Choroid plexus epithelial cell (primary cell): Measurements from ENCODE around the gene DUSP16.
"Not testable (repeated sequence)": the region's sequence is repeated elsewhere in the genome, so short reads cannot be mapped to it uniquely, and the experiment has no call there.

Experiments
- DNase-seq: peaks from one replicate; pipeline ENCODE4 v3.0.0-alpha.2; 2010; ENCODE audit warnings: low read depth
- H3K4me3 ChIP-seq: 2 replicates; pipeline ENCODE4 v1.5.1; 2011; ENCODE audit warnings: low read depth, mild to moderate bottlenecking, control low read depth, low read length, moderate library complexity
- TF ChIP-seq, protein P1 (sequence below): conservative IDR thresholded peaks from 2 replicates; pipeline ENCODE4 v1.5.1; 2011; ENCODE audit warnings: low read depth, mild to moderate bottlenecking, control low read depth, inconsistent platforms, low read length, moderate library complexity

DUSP16 gene

DNA sequence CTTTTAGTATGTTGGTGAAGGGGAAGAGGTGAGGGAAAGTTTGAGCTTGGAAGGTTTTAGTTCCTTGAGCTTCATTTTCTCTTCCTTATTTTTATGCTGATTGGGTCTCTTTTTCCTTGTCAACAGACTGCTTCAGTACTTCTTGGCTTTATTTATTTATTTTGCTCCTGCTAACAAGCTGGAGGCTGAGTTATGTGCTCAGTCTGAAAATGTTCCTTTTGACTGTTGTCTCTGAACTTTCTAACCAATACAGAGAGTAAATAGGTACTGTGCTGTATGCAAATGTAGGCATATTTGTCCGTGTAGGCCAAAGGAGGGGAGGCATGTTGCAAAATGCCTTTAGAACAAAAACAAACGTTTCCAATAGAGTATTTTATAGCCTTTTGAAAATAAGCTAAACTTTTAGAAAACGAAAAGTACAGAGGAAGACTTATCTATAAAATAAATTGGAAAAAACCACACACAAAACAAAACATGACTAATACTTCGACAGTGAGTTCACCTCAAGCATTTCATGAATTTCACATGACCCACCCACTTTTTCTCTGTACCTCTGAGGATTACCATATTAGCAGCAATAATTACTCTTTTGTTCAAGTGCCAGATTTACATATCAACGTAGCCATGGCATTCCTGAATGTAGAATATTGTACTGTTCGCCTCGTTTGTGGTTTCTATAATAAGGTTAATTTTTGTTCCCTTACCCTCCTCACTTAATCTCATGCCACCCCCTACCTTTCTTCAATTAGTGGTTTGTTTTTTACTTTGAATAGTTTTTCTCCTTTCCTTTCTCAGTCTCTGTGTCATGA lies 44.3 kb upstream of the DUSP16 start:
- peak; percentile 91 for DNase-seq
- no peak overlapping the region for H3K4me3 ChIP-seq
- TF ChIP-seq, protein P1, sequence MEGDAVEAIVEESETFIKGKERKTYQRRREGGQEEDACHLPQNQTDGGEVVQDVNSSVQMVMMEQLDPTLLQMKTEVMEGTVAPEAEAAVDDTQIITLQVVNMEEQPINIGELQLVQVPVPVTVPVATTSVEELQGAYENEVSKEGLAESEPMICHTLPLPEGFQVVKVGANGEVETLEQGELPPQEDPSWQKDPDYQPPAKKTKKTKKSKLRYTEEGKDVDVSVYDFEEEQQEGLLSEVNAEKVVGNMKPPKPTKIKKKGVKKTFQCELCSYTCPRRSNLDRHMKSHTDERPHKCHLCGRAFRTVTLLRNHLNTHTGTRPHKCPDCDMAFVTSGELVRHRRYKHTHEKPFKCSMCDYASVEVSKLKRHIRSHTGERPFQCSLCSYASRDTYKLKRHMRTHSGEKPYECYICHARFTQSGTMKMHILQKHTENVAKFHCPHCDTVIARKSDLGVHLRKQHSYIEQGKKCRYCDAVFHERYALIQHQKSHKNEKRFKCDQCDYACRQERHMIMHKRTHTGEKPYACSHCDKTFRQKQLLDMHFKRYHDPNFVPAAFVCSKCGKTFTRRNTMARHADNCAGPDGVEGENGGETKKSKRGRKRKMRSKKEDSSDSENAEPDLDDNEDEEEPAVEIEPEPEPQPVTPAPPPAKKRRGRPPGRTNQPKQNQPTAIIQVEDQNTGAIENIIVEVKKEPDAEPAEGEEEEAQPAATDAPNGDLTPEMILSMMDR = no peak

DNA sequence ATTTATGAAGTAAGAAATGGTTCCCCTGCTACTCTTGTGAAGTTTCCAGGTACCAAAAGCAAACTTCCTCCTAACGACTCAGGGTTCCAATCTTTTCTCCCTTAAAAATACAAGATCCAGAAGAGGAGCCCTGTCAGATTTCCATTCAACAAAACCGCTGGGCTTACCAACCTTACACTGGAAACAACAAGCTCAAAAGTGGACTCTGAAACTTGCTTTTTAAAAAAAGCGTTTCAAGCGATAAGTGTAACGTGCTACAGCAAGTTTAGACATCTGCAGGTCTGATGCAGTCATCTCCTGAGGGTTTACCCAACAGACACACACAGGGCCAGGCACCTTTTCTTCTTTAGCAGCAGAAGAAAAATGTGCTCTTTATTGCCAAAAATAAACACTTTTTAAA lies 42.1 kb upstream of the DUSP16 start:
- DNase-seq = no peak
- TF ChIP-seq, protein P1 = no peak
- no peak overlapping the region for H3K4me3 ChIP-seq

DNA sequence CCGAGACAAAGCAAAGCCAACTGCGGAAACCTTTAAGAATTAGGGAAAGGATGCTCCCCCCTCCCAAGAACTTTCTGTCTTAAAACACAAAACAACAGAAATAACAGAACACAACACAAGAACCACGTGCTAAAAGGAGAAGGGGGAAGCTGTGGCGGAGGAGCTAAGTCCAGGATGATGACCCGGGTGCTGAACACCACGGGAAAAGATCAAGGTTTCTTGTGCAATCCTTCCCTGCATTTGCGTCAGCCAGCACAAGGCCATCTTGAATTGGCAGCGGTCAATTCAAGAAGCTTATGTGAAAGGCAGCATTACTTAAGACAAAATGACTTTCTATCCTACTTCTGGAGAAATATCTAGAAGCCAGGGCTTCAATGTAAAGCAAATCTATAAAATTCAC lies 38.0 kb upstream of the DUSP16 start:
- TF ChIP-seq, protein P1 = no peak
- no peak for DNase-seq
- no peak overlapping the region for H3K4me3 ChIP-seq

DNA sequence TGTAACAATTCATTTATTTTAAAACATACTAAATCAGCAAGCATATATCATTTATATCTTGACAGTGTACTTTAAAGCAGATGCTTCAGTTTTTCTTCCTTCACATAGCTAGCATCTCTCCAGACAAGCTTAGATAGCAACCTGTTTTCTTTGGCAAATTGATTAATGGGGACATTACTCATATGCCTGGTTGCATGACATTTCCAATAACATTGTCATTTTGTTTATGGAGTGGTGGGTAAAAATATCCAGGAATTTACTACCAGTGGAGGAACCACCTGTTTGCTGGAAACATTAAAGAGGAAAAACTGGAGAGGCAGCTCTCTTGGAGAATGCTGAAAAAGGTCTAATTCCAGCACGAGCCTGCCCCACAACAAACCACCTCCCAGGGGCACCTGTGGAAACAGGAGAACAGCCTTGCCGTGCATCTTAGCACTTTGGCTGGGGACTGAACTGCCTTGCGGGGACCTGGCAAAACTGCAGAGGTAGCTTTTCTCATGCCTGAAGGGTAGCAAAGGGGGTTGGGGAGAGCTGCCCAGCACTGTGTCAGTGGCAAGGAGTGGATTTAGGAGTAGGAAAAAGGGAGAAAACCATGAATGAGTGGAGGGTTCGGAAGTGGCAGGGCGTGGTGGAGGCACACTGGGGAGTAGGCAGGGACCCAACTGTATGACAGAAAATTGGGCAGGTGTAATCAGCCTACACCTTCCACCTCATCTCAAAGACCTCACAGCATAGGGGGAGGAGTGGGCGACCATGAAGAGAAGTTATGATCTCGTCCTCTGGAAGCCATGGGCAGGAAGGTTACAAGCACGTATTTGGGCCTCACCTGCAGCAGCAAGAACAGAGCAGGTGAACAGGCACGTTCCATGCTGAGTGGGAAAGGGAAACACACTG lies 37.3 kb upstream of the DUSP16 start:
- no peak for DNase-seq
- no peak overlapping the region for H3K4me3 ChIP-seq
- TF ChIP-seq, protein P1 = no peak

DNA sequence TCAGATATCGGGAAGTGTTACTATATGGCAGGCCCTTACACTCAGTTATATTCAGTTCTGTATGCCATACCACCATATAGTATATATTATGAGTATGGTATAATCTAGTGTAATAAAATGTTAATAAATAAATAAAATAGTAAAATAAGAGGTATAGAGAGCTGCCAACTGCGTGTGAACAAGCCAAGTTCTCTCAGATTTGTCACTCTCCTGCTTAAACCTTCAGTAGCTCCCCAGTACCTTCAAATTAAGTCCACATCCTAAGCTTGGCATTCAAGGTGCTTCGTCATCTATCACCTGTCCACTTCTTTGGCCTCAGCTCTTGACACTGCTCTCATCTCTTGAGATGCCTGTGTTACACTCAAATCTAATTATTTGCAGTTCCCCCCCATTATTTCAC lies 36.2 kb upstream of the DUSP16 start:
- H3K4me3 ChIP-seq = no peak overlapping the region
- DNase-seq = no peak
- TF ChIP-seq, protein P1 = no peak

DNA sequence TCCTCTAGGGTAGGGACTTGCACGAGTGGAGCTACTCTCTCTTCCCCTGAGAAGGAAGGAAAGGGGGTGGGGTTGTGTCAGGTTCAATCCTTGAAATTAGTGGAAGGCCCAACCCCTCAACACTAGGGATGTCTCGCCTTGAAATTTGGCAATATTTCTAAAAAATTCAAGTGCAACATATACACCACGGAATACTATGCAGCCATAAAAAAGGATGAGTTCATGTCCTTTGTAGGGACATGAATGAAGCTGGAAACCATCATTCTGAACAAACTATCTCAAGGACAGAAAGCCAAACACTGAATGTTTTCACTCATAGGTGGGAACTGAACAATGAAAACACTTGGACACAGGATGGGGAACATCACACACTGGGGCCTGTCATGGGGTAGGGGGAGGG lies 33.9 kb upstream of the DUSP16 start:
- H3K4me3 ChIP-seq, DNase-seq: not testable (repeated sequence)

DNA sequence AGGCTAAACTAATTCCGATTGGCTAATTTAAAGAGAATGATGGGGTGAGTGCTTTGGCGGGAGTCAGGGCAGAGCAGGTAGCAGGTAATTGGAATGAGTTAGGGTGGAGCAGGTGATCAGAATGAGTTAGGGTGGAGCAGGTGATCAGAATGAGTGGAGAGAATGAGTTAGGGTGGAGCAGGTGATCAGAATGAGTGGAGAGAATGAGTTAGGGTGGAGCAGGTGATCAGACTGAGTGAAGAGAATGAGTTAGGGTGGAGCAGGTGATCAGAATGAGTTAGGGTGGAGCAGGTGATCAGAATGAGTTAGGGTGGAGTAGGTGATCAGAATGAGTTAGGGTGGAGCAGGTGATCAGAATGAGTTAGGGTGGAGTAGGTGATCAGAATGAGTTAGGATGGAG lies 33.3 kb upstream of the DUSP16 start:
- DNase-seq, H3K4me3 ChIP-seq: not testable (repeated sequence)

DNA sequence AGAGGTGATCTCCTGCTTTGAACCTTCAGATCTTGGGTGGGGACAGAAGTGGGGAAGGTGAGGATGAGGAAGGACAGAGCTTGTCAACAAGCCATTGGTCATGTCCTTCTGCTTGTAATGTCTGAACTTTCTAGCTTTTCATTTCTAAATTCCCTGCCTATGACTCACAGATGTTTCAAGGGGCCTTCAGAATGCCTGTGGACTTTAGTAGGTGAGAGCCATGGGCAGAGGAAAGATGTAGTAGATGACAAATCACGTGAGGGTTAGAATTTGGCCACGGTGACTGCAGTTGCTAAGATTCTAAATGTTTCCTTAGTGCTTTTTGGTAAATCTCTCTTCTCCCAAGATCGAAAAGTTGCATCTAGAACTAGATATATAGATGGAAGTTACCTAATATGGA lies 30.3 kb upstream of the DUSP16 start:
- no peak overlapping the region for H3K4me3 ChIP-seq
- DNase-seq = peak; percentile 64
- TF ChIP-seq, protein P1 = no peak
